GM12878 (cell line): ENCODE results near the gene CORO1C. TPM values are rescaled to one million over a fixed set of nuclear protein-coding genes. Genes with fewer than 3 reads are reported as not detected.

ENCODE experiments used
- ATF7 ChIP-seq: fragments of 450-650 bp; IDR thresholded peaks from 2 replicates; pipeline ENCODE4 v1.6.1; 2016; ENCODE audit warnings: low read depth, mild to moderate bottlenecking
- BCL11A ChIP-seq: IDR thresholded peaks from 2 replicates; pipeline ENCODE4 v1.6.1; 2011; ENCODE audit warnings: low read depth, low read length
- CBX5 ChIP-seq: sonication (generic); IDR thresholded peaks from 2 replicates; pipeline ENCODE4 v1.6.1; 2016; ENCODE audit warnings: low read depth, moderate library complexity, mild to moderate bottlenecking, inconsistent platforms
- CHD2 ChIP-seq: IDR thresholded peaks from 2 replicates; pipeline ENCODE4 v1.6.1; 2011; ENCODE audit warnings: low read depth, low read length, improper control_type of control experiment, borderline replicate concordance
- HCFC1 ChIP-seq: fragments of 150-350 bp; IDR thresholded peaks from 2 replicates; pipeline ENCODE4 v1.6.1; 2014; ENCODE audit warnings: low read length
- HDAC2 ChIP-seq: fragments of 200-600 bp; sonication (generic); IDR thresholded peaks from 2 replicates; pipeline ENCODE4 v1.6.1; 2017
- MAX ChIP-seq: IDR thresholded peaks from 2 replicates; pipeline ENCODE4 v1.6.1; 2012; ENCODE audit warnings: low read depth, low read length, improper control_type of control experiment
- MEF2B ChIP-seq: fragments of 450-650 bp; IDR thresholded peaks from 2 replicates; pipeline ENCODE4 v1.6.1; 2018; ENCODE audit warnings: mild to moderate bottlenecking, moderate library complexity; ENCODE audit not compliant: partially characterized antibody, poor library complexity, severe bottlenecking
- MTA2 ChIP-seq: fragments of 450-650 bp; IDR thresholded peaks from 2 replicates; pipeline ENCODE4 v1.6.1; 2016; ENCODE audit warnings: low read depth, mild to moderate bottlenecking, moderate library complexity
- MXI1 ChIP-seq: fragments of 150-350 bp; IDR thresholded peaks from 2 replicates; pipeline ENCODE4 v1.6.1; 2011; ENCODE audit warnings: low read depth, mild to moderate bottlenecking, inconsistent platforms, low read length, improper control_type of control experiment
- NFIC ChIP-seq: IDR thresholded peaks from 2 replicates; pipeline ENCODE4 v1.6.1; 2012; ENCODE audit warnings: low read depth, mild to moderate bottlenecking, inconsistent platforms, low read length, moderate library complexity
- NKRF ChIP-seq: fragments of 450-650 bp; conservative IDR thresholded peaks from 2 replicates; pipeline ENCODE4 v1.6.1; 2017; ENCODE audit warnings: mild to moderate bottlenecking, moderate library complexity
- NR2F1 ChIP-seq: fragments of 450-650 bp; conservative IDR thresholded peaks from 2 replicates; pipeline ENCODE4 v1.6.1; 2017; ENCODE audit warnings: mild to moderate bottlenecking
- POLR2AphosphoS2 ChIP-seq: IDR thresholded peaks from 2 replicates; pipeline ENCODE4 v1.6.1; 2011; ENCODE audit warnings: low read depth, mild to moderate bottlenecking, low read length, improper control_type of control experiment, moderate library complexity
- POU2F2 ChIP-seq: IDR thresholded peaks from 3 replicates; pipeline ENCODE4 v1.6.1; 2011; ENCODE audit warnings: low read depth, mild to moderate bottlenecking, low read length, borderline replicate concordance
- SMAD5 ChIP-seq: IDR thresholded peaks from 2 replicates; pipeline ENCODE4 v1.6.1; 2016; ENCODE audit warnings: antibody characterized with exemption, low read depth
- SMARCA5 ChIP-seq: fragments of 450-650 bp; IDR thresholded peaks from 2 replicates; pipeline ENCODE4 v1.6.1; 2017; ENCODE audit warnings: mild to moderate bottlenecking
- SP1 ChIP-seq: IDR thresholded peaks from one replicate; pipeline ENCODE4 v1.6.1; 2011; ENCODE audit warnings: low read depth, low read length
- SRF ChIP-seq, 2 experiments: IDR thresholded peaks; 2 replicates each; pipeline ENCODE4 v1.6.1; 2011; ENCODE audit warnings: low read depth in 2 of 2, low read length in 2 of 2, mild to moderate bottlenecking in 1 of 2, moderate library complexity in 1 of 2
- TBL1XR1 ChIP-seq: IDR thresholded peaks from 2 replicates; pipeline ENCODE4 v1.6.1; 2012; ENCODE audit warnings: low read depth, low read length, improper control_type of control experiment
- ZBTB33 ChIP-seq: fragments of 450-650 bp; IDR thresholded peaks from 2 replicates; pipeline ENCODE4 v1.6.1; 2017; ENCODE audit warnings: mild to moderate bottlenecking
- ZNF592 ChIP-seq: fragments of 450-650 bp; IDR thresholded peaks from 2 replicates; pipeline ENCODE4 v1.6.1; 2017; ENCODE audit warnings: mild to moderate bottlenecking, moderate library complexity
- ZZZ3 ChIP-seq: IDR thresholded peaks from 2 replicates; pipeline ENCODE4 v1.6.1; 2011; ENCODE audit warnings: low read depth; ENCODE audit not compliant: control insufficient read depth, insufficient read length
- polyA plus RNA-seq, 11 experiments: library from polyadenylated mRNA; depleted of rRNA in 4 of 11; unstranded in 6 of 11; stranded (reverse) in 5 of 11; fragments of >200 nt; fragmentation: Nextera tagmentation in 4 of 11; fragmentation: Illumina TruSeq in 1 of 11; extraction: Ambion mirVana in 4 of 11; extraction: Trizol in 1 of 11; gene quantifications; 1 replicate in 1 of 11; 2 replicates in 10 of 11; pipeline versions ENCODE4 v1.2.1 to v1.2.3, GENCODE V29; 2011 to 2016; ENCODE audit warnings: inconsistent platforms in 2 of 11, missing spikeins in 2 of 11, low read depth in 1 of 11
- total RNA-seq, 4 experiments: library from RNA; depleted of rRNA in 3 of 4; stranded (reverse); fragments of >200 nt in 3 of 4; fragmentation: Illumina TruSeq in 1 of 4; extraction: Trizol in 1 of 4; gene quantifications; 2 replicates each; pipeline versions ENCODE4 v1.2.1 to v1.2.3, GENCODE V29; 2013 to 2021

CORO1C gene
- total and polyA plus RNA-seq, 10 of the 15 experiments (the other 5 are each of a cell fraction or from before 2014, with no cell fraction given), result 52.7 to 254 (median 171) TPM

- TF ChIP-seq NFIC (peak; percentile 84; the same call in 1 of the 2 replicates), POLR2AphosphoS2 (peak; percentile 50), ZZZ3 (no peak), POU2F2 (peak; percentile 84; the same call in 1 of the 3 replicates), SMARCA5 (peak; percentile 69; the same call in 1 of the 2 replicates), SMAD5 (no peak), MXI1 (peak; percentile 94), CBX5 (no peak), CHD2 (peak; percentile 93), MAX (peak; percentile 97), MTA2 (peak; percentile 97), ATF7 (peak; percentile 95), NKRF (peak; percentile 58), SRF (IDR thresholded peaks at IDR 0.05; ENCODE audit: low read depth in 2 of 2, low read length in 2 of 2) (0 out of 4 replicates have a peak, but pooled peaks of 1 of the 2 experiments have one; percentile 45), BCL11A (peak; percentile 87), HCFC1 (peak; percentile 40; the same call in 1 of the 2 replicates), ZBTB33 (peak; percentile 13; the same call in 1 of the 2 replicates), MEF2B (peak; percentile 90), ZNF592 (peak; percentile 76), HDAC2 (0 out of 2 replicates have a peak, but pooled peaks have one; percentile 55), NR2F1 (peak; percentile 92), SP1 (peak; percentile 81), TBL1XR1 (peak; percentile 97)
These were observed 97.6 kb downstream of the CORO1C start, which contains the start of gene SELPLG (continued) for GRCh38 chr12:108633534-108634248.
